ENCODE measurements around the gene ADAP2.
"Not testable (repeated sequence)": the region's sequence is repeated elsewhere in the genome, so short reads cannot be mapped to it uniquely, and the experiment has no call there.

Gene ADAP2

GRCh38 chr17:30930495-30930894 lies 8.8 kb downstream of the ADAP2 start:
- DNase-seq, result no peak

GRCh38 chr17:30931582-30931981 lies 9.8 kb downstream of the ADAP2 start:
- DNase-seq, result not testable (repeated sequence)

GRCh38 chr17:30933966-30934365 lies 12.2 kb downstream of the ADAP2 start:
- DNase-seq, result no peak

GRCh38 chr17:30939051-30939689 lies 17.4 kb downstream of the ADAP2 start:
- DNase-seq, result no peak

GRCh38 chr17:30942308-30943079 lies 20.7 kb downstream of the ADAP2 start:
- no peak for DNase-seq

- no peak for DNase-seq
Observed at GRCh38 chr17:30947796-30948195, 26.1 kb downstream of the ADAP2 start.

GRCh38 chr17:30950189-30950588 lies 28.4 kb downstream of the ADAP2 start:
- DNase-seq, result no peak

- peak; percentile 9 to 14 for DNase-seq
Observed at GRCh38 chr17:30950669-30951399, 29.1 kb downstream of the ADAP2 start.

- no peak for DNase-seq
Observed at GRCh38 chr17:30952638-30953393, 31.1 kb downstream of the ADAP2 start.

GRCh38 chr17:30954046-30954830 lies 32.5 kb downstream of the ADAP2 start:
- DNase-seq, result peak; percentile 10 to 51

GRCh38 chr17:30956764-30957374 lies 35.1 kb downstream of the ADAP2 start:
- DNase-seq, result no peak

GRCh38 chr17:30957741-30958140 lies 36.0 kb downstream of the ADAP2 start:
- DNase-seq, result no peak

- DNase-seq, result peak in 1 of 2 donors; percentile 5
Observed at GRCh38 chr17:30958187-30958586, 36.4 kb downstream of the ADAP2 start.

- DNase-seq, result peak in 1 of 2 donors; percentile 10
Observed at GRCh38 chr17:30961209-30962188, 39.8 kb downstream of the ADAP2 start.

- not testable (repeated sequence) for DNase-seq
Observed at GRCh38 chr17:30964312-30964711, 42.6 kb downstream of the ADAP2 start.

GRCh38 chr17:30964876-30965275 lies 43.1 kb downstream of the ADAP2 start:
- DNase-seq, result no peak

GRCh38 chr17:30965686-30966085 lies 43.9 kb downstream of the ADAP2 start:
- DNase-seq, result no peak

GRCh38 chr17:30967911-30968310 lies 46.2 kb downstream of the ADAP2 start:
- DNase-seq, result not testable (repeated sequence)

- no peak for DNase-seq
Observed at GRCh38 chr17:30969989-30970830, 48.5 kb downstream of the ADAP2 start.
